Smooth muscle cell (in vitro differentiated cells): ENCODE data around the gene CNTN2. TPM values are rescaled to one million over a fixed set of nuclear protein-coding genes. Genes with fewer than 3 reads are reported as not detected.

ENCODE experiments used
- DNase-seq: peaks from one replicate; lab custom pipeline; 2025; ENCODE audit not compliant: unreplicated experiment; lab: John Stamatoyannopoulos, UW
- H2AFZ ChIP-seq: fragments of 200-600 bp; sonication (generic); 2 replicates; pipeline ENCODE4 v1.6.0; 2016; ENCODE audit warnings: antibody characterized with exemption, low read depth, mild to moderate bottlenecking
- H3F3A ChIP-seq: fragments of 200-600 bp; sonication (generic); 2 replicates; pipeline ENCODE4 v1.6.0; 2017; ENCODE audit warnings: antibody characterized with exemption, low read depth
- H3K27ac ChIP-seq: fragments of 200-600 bp; sonication (generic); 2 replicates; pipeline ENCODE4 v1.5.1; 2016; ENCODE audit warnings: low read depth, mild to moderate bottlenecking
- H3K27me3 ChIP-seq: fragments of 200-600 bp; sonication (generic); 2 replicates; pipeline ENCODE4 v1.6.1; 2016; ENCODE audit warnings: low read depth, mild to moderate bottlenecking
- H3K36me3 ChIP-seq: fragments of 200-600 bp; sonication (generic); 2 replicates; pipeline ENCODE4 v1.5.1; 2016; ENCODE audit warnings: low read depth
- H3K4me1 ChIP-seq: fragments of 200-600 bp; sonication (generic); 2 replicates; pipeline ENCODE4 v1.5.1; 2016; ENCODE audit warnings: low read depth
- H3K4me2 ChIP-seq: fragments of 200-600 bp; sonication (generic); 2 replicates; pipeline ENCODE4 v1.6.0; 2016; ENCODE audit warnings: mild to moderate bottlenecking
- H3K4me3 ChIP-seq: fragments of 200-600 bp; sonication (generic); 2 replicates; pipeline ENCODE4 v1.5.1; 2016; ENCODE audit warnings: mild to moderate bottlenecking
- H3K79me2 ChIP-seq: fragments of 200-600 bp; sonication (generic); 2 replicates; pipeline ENCODE4 v1.6.0; 2016; ENCODE audit warnings: low read depth, mild to moderate bottlenecking
- H3K9ac ChIP-seq: fragments of 200-600 bp; sonication (generic); 2 replicates; pipeline ENCODE4 v1.6.0; 2016; ENCODE audit warnings: low read depth
- H3K9me3 ChIP-seq: fragments of 200-600 bp; sonication (generic); replicated peaks from 2 replicates; pipeline ENCODE4 v1.5.1; 2016; ENCODE audit warnings: low read depth
- H4K20me1 ChIP-seq: fragments of 200-600 bp; sonication (generic); 2 replicates; pipeline ENCODE4 v1.6.0; 2016; ENCODE audit warnings: low read depth
- WGBS: methylation state at CpG from one replicate; pipeline ENCODE4 v1.1.7; 2016; ENCODE audit warnings: low lambda C conversion rate; 5-methylcytosine and 5-hydroxymethylcytosine counted together
- polyA plus RNA-seq: library from polyadenylated mRNA; unstranded; fragments of >200 nt; fragmentation: Nextera tagmentation; extraction: Ambion mirVana; gene quantifications from 2 replicates; pipeline ENCODE4 v1.2.1, GENCODE V29; 2016
- total RNA-seq: library from RNA; depleted of rRNA; stranded (reverse); fragments of >200 nt; gene quantifications from 2 replicates; pipeline ENCODE4 v1.2.3, GENCODE V29; 2014
- TF ChIP-seq, protein P1 (sequence below): fragments of 200-600 bp; sonication (generic); IDR thresholded peaks from 2 replicates; pipeline ENCODE4 v1.5.1; 2017; ENCODE audit warnings: borderline replicate concordance, mild to moderate bottlenecking, antibody characterized with exemption; ENCODE audit not compliant: insufficient read depth, poor library complexity, severe bottlenecking

The CNTN2 gene
- total and polyA plus RNA-seq, 2 experiments from 2014 or later: not detected

DNA sequence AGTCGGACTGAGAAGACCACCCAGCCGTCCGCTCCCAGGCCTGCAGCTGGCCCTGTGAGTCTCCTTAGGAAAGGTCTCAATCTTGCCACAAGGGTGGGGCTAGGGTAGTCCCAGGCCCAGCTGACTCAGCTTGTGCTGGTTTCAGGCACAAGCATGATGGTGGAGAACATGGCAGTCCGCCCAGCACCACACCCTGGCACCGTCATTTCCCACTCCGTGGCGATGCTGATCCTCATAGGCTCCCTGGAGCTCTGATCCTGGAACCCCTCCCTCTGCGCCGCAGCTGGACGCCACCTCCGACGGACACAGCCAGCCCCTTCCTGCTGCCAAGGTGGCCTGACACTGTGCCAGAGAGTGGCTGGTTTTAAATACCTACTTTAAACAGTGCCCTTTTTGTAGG, 30.5 kb downstream of the CNTN2 start:
- no peaks in the 10 kb centered on the region for H3K79me2 ChIP-seq
- H3K4me3 ChIP-seq: no peak overlapping the region
- TF ChIP-seq, protein P1, sequence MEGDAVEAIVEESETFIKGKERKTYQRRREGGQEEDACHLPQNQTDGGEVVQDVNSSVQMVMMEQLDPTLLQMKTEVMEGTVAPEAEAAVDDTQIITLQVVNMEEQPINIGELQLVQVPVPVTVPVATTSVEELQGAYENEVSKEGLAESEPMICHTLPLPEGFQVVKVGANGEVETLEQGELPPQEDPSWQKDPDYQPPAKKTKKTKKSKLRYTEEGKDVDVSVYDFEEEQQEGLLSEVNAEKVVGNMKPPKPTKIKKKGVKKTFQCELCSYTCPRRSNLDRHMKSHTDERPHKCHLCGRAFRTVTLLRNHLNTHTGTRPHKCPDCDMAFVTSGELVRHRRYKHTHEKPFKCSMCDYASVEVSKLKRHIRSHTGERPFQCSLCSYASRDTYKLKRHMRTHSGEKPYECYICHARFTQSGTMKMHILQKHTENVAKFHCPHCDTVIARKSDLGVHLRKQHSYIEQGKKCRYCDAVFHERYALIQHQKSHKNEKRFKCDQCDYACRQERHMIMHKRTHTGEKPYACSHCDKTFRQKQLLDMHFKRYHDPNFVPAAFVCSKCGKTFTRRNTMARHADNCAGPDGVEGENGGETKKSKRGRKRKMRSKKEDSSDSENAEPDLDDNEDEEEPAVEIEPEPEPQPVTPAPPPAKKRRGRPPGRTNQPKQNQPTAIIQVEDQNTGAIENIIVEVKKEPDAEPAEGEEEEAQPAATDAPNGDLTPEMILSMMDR: no peak
- DNase-seq: no peak
- no peak overlapping the region for H3K4me2 ChIP-seq
- H3K4me1 ChIP-seq: no peaks in the 10 kb centered on the region
- H3K9ac ChIP-seq: no peak overlapping the region
- H3K36me3 ChIP-seq: no peaks in the 10 kb centered on the region
- WGBS: 88% methylated on average over 12 of the region's 12 CpGs
- no peak overlapping the region for H3K27ac ChIP-seq
- H3K27me3 ChIP-seq: no peaks in the 10 kb centered on the region
- no peaks in the 10 kb centered on the region for H3K9me3 ChIP-seq
- H2AFZ ChIP-seq: no peak overlapping the region
- H4K20me1 ChIP-seq: no peaks in the 10 kb centered on the region
- H3F3A ChIP-seq: no peaks in the 10 kb centered on the region

GRCh38 chr1:205074084-205074483, 31.1 kb downstream of the CNTN2 start:
- H3K9ac ChIP-seq: no peak overlapping the region
- H4K20me1 ChIP-seq: no peaks in the 10 kb centered on the region
- no peak overlapping the region for H3K27ac ChIP-seq
- H2AFZ ChIP-seq: no peak overlapping the region
- DNase-seq: no peak
- H3K36me3 ChIP-seq: no peaks in the 10 kb centered on the region
- no peaks in the 10 kb centered on the region for H3K9me3 ChIP-seq
- WGBS: 94% methylated on average over 11 of the region's 11 CpGs
- H3K4me2 ChIP-seq: no peak overlapping the region
- H3K79me2 ChIP-seq: no peaks in the 10 kb centered on the region
- H3F3A ChIP-seq: no peaks in the 10 kb centered on the region
- no peaks in the 10 kb centered on the region for H3K27me3 ChIP-seq
- H3K4me3 ChIP-seq: no peak overlapping the region
- TF ChIP-seq, protein P1: no peak
- no peaks in the 10 kb centered on the region for H3K4me1 ChIP-seq

DNA sequence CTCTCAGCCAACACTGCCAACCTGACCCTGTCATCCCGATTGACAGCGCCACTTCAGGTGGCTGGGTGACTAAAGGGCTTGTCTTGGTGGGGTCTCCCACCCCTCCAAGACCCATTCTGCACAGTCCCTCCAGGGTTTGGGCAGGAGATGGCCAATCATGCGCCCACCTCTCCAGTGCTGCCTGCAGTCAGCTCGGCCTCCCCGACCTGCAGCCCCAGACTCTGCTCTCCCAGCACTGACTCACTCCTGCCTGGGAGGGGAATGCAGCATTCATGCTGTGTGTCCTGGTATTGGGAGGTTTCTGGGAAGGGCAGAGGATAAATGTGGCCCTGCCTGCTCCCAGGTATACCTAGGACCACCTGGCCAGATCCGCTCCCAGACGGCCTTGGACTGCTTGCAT, 31.5 kb downstream of the CNTN2 start:
- Histone ChIP-seq H3K4me3 (no peak overlapping the region), H3K27ac (no peak overlapping the region), H2AFZ (no peak overlapping the region), H3K4me1 (no peaks in the 10 kb centered on the region), H3F3A (no peaks in the 10 kb centered on the region), H3K4me2 (no peak overlapping the region), H4K20me1 (no peaks in the 10 kb centered on the region), H3K36me3 (no peaks in the 10 kb centered on the region), H3K79me2 (no peaks in the 10 kb centered on the region), H3K9ac (no peak overlapping the region), H3K9me3 (no peaks in the 10 kb centered on the region), H3K27me3 (no peaks in the 10 kb centered on the region)
- DNase-seq: no peak
- TF ChIP-seq, protein P1: no peak
- WGBS: 88% methylated on average over 7 of the region's 7 CpGs

DNA sequence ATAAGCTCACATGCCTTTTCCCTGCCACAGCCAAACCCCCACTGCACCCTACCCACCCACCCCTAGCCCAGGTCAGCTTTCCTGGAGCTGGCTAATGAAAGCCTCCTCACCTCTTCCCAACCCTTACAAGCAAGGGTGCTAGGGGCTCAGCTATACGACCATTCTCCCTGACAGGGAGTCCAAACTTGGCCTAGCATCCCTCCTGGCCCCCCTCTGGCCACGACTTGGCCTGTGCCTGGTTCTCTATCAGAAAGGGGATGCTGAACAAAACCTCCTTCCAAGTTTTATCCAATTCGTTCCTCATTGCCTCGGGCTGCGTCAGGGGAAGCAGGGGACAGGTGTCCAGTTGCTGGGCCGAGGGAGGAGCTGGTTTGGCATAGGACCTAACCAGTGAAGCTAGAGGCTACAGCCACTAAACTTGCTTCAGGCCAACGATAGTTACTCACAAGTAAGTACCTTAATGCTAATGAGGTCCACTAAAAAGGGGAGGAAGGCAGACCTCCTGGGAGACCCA, 32.7 kb downstream of the CNTN2 start:
- Histone ChIP-seq H3K4me1 (no peaks in the 10 kb centered on the region), H2AFZ (no peak overlapping the region), H3F3A (no peaks in the 10 kb centered on the region), H3K79me2 (no peaks in the 10 kb centered on the region), H3K36me3 (no peaks in the 10 kb centered on the region), H3K27ac (no peak overlapping the region), H3K27me3 (no peaks in the 10 kb centered on the region), H3K9ac (no peak overlapping the region), H3K9me3 (no peaks in the 10 kb centered on the region), H3K4me3 (no peak overlapping the region), H3K4me2 (no peak overlapping the region), H4K20me1 (no peaks in the 10 kb centered on the region)
- TF ChIP-seq, protein P1: no peak
- no peak for DNase-seq
- 77% methylated on average over 7 of the region's 7 CpGs for WGBS
